SU-DHL-6 (cell line): ENCODE measurements around the gene PRSS2.

Source experiments
- H2AFZ ChIP-seq: fragments of 200-600 bp; sonication (generic); 2 replicates; pipeline ENCODE4 v1.6.1; 2014; ENCODE audit warnings: low read depth, mild to moderate bottlenecking, moderate library complexity, mixed read lengths, antibody characterized with exemption, low read length; ENCODE audit not compliant: severe bottlenecking
- H3F3A ChIP-seq: fragments of 200-600 bp; shearing (Covaris generic); 2 replicates; pipeline ENCODE4 v1.6.0; 2016; ENCODE audit warnings: antibody characterized with exemption, mild to moderate bottlenecking; ENCODE audit not compliant: insufficient read depth
- H3K27ac ChIP-seq: fragments of 200-600 bp; sonication (generic); 2 replicates; pipeline ENCODE4 v1.5.1; 2016; ENCODE audit warnings: low read depth, mild to moderate bottlenecking, low read length, moderate library complexity, mixed read lengths
- H3K27me3 ChIP-seq: fragments of 200-600 bp; sonication (generic), shearing (Covaris generic); 2 replicates; pipeline ENCODE4 v1.6.0; 2014; ENCODE audit warnings: mild to moderate bottlenecking, low read length
- H3K36me3 ChIP-seq: fragments of 200-600 bp; sonication (generic); 2 replicates; pipeline ENCODE4 v1.6.1; 2014; ENCODE audit warnings: mild to moderate bottlenecking, low read length, mixed read lengths
- H3K4me2 ChIP-seq: fragments of 300-600, 200-600 bp; shearing (Covaris generic), sonication (generic); 2 replicates; pipeline ENCODE4 v1.6.0; 2014; ENCODE audit warnings: low read length, low read depth, mild to moderate bottlenecking; ENCODE audit not compliant: poor library complexity, severe bottlenecking
- H3K4me3 ChIP-seq: fragments of 200-600 bp; sonication (generic); 2 replicates; pipeline ENCODE4 v1.5.1; 2014; ENCODE audit warnings: antibody characterized with exemption, low read length, mild to moderate bottlenecking, mixed read lengths; ENCODE audit not compliant: insufficient read depth, poor library complexity, severe bottlenecking
- H3K79me2 ChIP-seq: fragments of 200-600 bp; sonication (generic); 2 replicates; pipeline ENCODE4 v1.6.1; 2014; ENCODE audit warnings: mild to moderate bottlenecking, low read length, moderate library complexity; ENCODE audit not compliant: insufficient read depth
- H3K9ac ChIP-seq: fragments of 200-600 bp; sonication (generic); 2 replicates; pipeline ENCODE4 v1.7.0; 2014; ENCODE audit warnings: mild to moderate bottlenecking, low read length
- H3K9me2 ChIP-seq: fragments of 200-600 bp; sonication (generic); replicated peaks from 2 replicates; pipeline ENCODE4 v1.6.1; 2014; ENCODE audit warnings: low read length; ENCODE audit not compliant: insufficient read depth
- H3K9me3 ChIP-seq: fragments of 200-600 bp; sonication (generic); 2 replicates; pipeline ENCODE4 v1.6.1; 2014; ENCODE audit warnings: low read length, mixed read lengths; ENCODE audit not compliant: insufficient read depth
- H4K20me1 ChIP-seq: fragments of 200-600 bp; sonication (generic); 2 replicates; pipeline ENCODE4 v1.6.1; 2014; ENCODE audit warnings: low read depth, mild to moderate bottlenecking, antibody characterized with exemption, low read length, moderate library complexity, mixed read lengths
- CTCF ChIP-seq: fragments of 200-600 bp; sonication (generic); IDR thresholded peaks from one replicate; pipeline ENCODE4 v1.5.1; 2017; ENCODE audit warnings: antibody characterized with exemption, mild to moderate bottlenecking, low read length, moderate library complexity; ENCODE audit not compliant: insufficient read depth, poor library complexity, severe bottlenecking
- EZH2phosphoT487 ChIP-seq: fragments of 200-600 bp; sonication (generic), shearing (Covaris generic); conservative IDR thresholded peaks from 2 replicates; pipeline ENCODE4 v1.6.1; 2018; ENCODE audit warnings: mild to moderate bottlenecking, antibody characterized with exemption, low read length, moderate library complexity, mixed read lengths

The PRSS2 gene

GRCh38 chr7:142787783-142788182 is 17.0 kb downstream of the PRSS2 start:
- Histone ChIP-seq H3F3A (no peaks in the 10 kb centered on the region), H2AFZ (no peak overlapping the region), H3K4me2 (no peak overlapping the region), H3K9ac (no peak overlapping the region), H4K20me1 (no peaks in the 10 kb centered on the region), H3K9me3 (no peaks in the 10 kb centered on the region), H3K79me2 (no peaks in the 10 kb centered on the region), H3K27ac (no peak overlapping the region), H3K27me3 (no peaks in the 10 kb centered on the region), H3K36me3 (no peaks in the 10 kb centered on the region), H3K4me3 (no peak overlapping the region), H3K9me2 (no peaks in the 10 kb centered on the region)
- no peak for TF ChIP-seq EZH2phosphoT487
- TF ChIP-seq CTCF: no peak

GRCh38 chr7:142788303-142789289 is 17.8 kb downstream of the PRSS2 start:
- H2AFZ ChIP-seq: no peak overlapping the region
- H3K9me2 ChIP-seq: no peaks in the 10 kb centered on the region
- no peaks in the 10 kb centered on the region for H3F3A ChIP-seq
- no peaks in the 10 kb centered on the region for H3K36me3 ChIP-seq
- no peak overlapping the region for H3K27ac ChIP-seq
- H3K9ac ChIP-seq: no peak overlapping the region
- H4K20me1 ChIP-seq: no peaks in the 10 kb centered on the region
- no peaks in the 10 kb centered on the region for H3K27me3 ChIP-seq
- TF ChIP-seq EZH2phosphoT487 (no peak), CTCF (no peak)
- H3K9me3 ChIP-seq: no peaks in the 10 kb centered on the region
- H3K4me2 ChIP-seq: no peak overlapping the region
- no peaks in the 10 kb centered on the region for H3K79me2 ChIP-seq
- H3K4me3 ChIP-seq: no peak overlapping the region

- Histone ChIP-seq H3F3A (no peaks in the 10 kb centered on the region), H3K9me2 (no peaks in the 10 kb centered on the region), H3K27ac (no peak overlapping the region), H3K4me2 (no peak overlapping the region), H3K36me3 (no peaks in the 10 kb centered on the region), H3K9ac (no peak overlapping the region), H3K4me3 (no peak overlapping the region), H4K20me1 (no peaks in the 10 kb centered on the region), H2AFZ (no peak overlapping the region), H3K9me3 (no peaks in the 10 kb centered on the region), H3K27me3 (no peaks in the 10 kb centered on the region), H3K79me2 (no peaks in the 10 kb centered on the region)
- TF ChIP-seq CTCF: no peak
- no peak for TF ChIP-seq EZH2phosphoT487
These were observed 18.7 kb downstream of the PRSS2 start for GRCh38 chr7:142789441-142789840.
